Measurements from ENCODE around the gene TENM4.
A peak's percentile ranks its signal among the peaks of the same experiment; 100 is the strongest.

Gene TENM4

GRCh38 chr11:79116600-79116999 is 324.2 kb downstream of the TENM4 start:
- Histone ChIP-seq H3K27ac (no peak overlapping the region), H3K4me3 (no peak overlapping the region)

GRCh38 chr11:79113054-79113690 is 327.7 kb downstream of the TENM4 start:
- no peak overlapping the region for H3K4me3 ChIP-seq
- no peak overlapping the region for H3K27ac ChIP-seq

- H3K27ac ChIP-seq, result no peak overlapping the region
- no peak overlapping the region for H3K4me3 ChIP-seq
Measured at GRCh38 chr11:79110796-79111195, 330.0 kb downstream of the TENM4 start.

GRCh38 chr11:79110321-79110720 is 330.5 kb downstream of the TENM4 start:
- no peak overlapping the region for H3K4me3 ChIP-seq
- no peak overlapping the region for H3K27ac ChIP-seq

- Histone ChIP-seq H3K4me3 (no peak overlapping the region), H3K27ac (no peak overlapping the region)
Measured at GRCh38 chr11:79108851-79109250, 332.0 kb downstream of the TENM4 start.

GRCh38 chr11:79102840-79103239 is 338.0 kb downstream of the TENM4 start:
- H3K27ac ChIP-seq, result no peak overlapping the region
- H3K4me3 ChIP-seq, result no peak overlapping the region

GRCh38 chr11:79101656-79102055 is 339.2 kb downstream of the TENM4 start:
- Histone ChIP-seq H3K4me3 (no peak overlapping the region), H3K27ac (no peak overlapping the region)

GRCh38 chr11:79100093-79100910 is 340.5 kb downstream of the TENM4 start:
- Histone ChIP-seq H3K4me3 (no peak overlapping the region), H3K27ac (no peak overlapping the region)

- no peak overlapping the region for H3K27ac ChIP-seq
Measured at GRCh38 chr11:79098146-79098545, 342.7 kb downstream of the TENM4 start.

GRCh38 chr11:79097246-79097875 is 343.5 kb downstream of the TENM4 start:
- Histone ChIP-seq H3K4me3 (no peak overlapping the region), H3K27ac (no peak overlapping the region)

More at GRCh38 chr11:79098146-79098545, 342.7 kb downstream of the TENM4 start:
- H3K4me3 ChIP-seq, result no peak overlapping the region

- Histone ChIP-seq H3K27ac (no peak overlapping the region), H3K4me3 (no peak overlapping the region)
Measured at GRCh38 chr11:79095424-79095823, 345.4 kb downstream of the TENM4 start.

GRCh38 chr11:79094616-79095015 is 346.2 kb downstream of the TENM4 start:
- H3K27ac ChIP-seq, result no peak overlapping the region
- no peak overlapping the region for H3K4me3 ChIP-seq

- no peak overlapping the region for H3K4me3 ChIP-seq
- H3K27ac ChIP-seq, result no peak overlapping the region
Measured at GRCh38 chr11:79092791-79093353, 348.0 kb downstream of the TENM4 start.

- Histone ChIP-seq H3K27ac (no peak overlapping the region), H3K4me3 (no peak overlapping the region)
Measured at GRCh38 chr11:79090191-79090705, 350.6 kb downstream of the TENM4 start.

GRCh38 chr11:79089601-79090000 is 351.2 kb downstream of the TENM4 start:
- no peak overlapping the region for H3K27ac ChIP-seq

GRCh38 chr11:79088967-79089366 is 351.9 kb downstream of the TENM4 start:
- Histone ChIP-seq H3K27ac (no peak overlapping the region), H3K4me3 (no peak overlapping the region)

More at GRCh38 chr11:79089601-79090000, 351.2 kb downstream of the TENM4 start:
- H3K4me3 ChIP-seq, result no peak overlapping the region

- Histone ChIP-seq H3K4me3 (no peak overlapping the region), H3K27ac (peak overlapping the region in 2 of 21 experiments; percentile 22 to 23)
Measured at GRCh38 chr11:79087961-79088318, 352.9 kb downstream of the TENM4 start.

- Histone ChIP-seq H3K4me3 (no peak overlapping the region), H3K27ac (peak overlapping the region in 3 of 21 experiments; percentile 17 to 23 (median 22))
Measured at GRCh38 chr11:79087238-79087960, 353.4 kb downstream of the TENM4 start.

- no peak overlapping the region for H3K4me3 ChIP-seq
- no peak overlapping the region for H3K27ac ChIP-seq
Measured at GRCh38 chr11:79086056-79086455, 354.8 kb downstream of the TENM4 start.

- Histone ChIP-seq H3K27ac (no peak overlapping the region), H3K4me3 (no peak overlapping the region)
Measured at GRCh38 chr11:79084382-79084781, 356.4 kb downstream of the TENM4 start.

Measured in skin epidermis (tissue), 12 donors.